C4-2B (cell line): ENCODE measurements around the gene LRRC36.

Source experiments
- ZFX ChIP-seq: fragments of 450-650 bp; IDR thresholded peaks from 2 replicates; pipeline ENCODE4 v1.6.1; 2017
- TF ChIP-seq, protein P1 (sequence below): fragments of 450-650 bp; conservative IDR thresholded peaks from 2 replicates; pipeline ENCODE4 v1.5.1; 2017; ENCODE audit warnings: mild to moderate bottlenecking

DNA sequence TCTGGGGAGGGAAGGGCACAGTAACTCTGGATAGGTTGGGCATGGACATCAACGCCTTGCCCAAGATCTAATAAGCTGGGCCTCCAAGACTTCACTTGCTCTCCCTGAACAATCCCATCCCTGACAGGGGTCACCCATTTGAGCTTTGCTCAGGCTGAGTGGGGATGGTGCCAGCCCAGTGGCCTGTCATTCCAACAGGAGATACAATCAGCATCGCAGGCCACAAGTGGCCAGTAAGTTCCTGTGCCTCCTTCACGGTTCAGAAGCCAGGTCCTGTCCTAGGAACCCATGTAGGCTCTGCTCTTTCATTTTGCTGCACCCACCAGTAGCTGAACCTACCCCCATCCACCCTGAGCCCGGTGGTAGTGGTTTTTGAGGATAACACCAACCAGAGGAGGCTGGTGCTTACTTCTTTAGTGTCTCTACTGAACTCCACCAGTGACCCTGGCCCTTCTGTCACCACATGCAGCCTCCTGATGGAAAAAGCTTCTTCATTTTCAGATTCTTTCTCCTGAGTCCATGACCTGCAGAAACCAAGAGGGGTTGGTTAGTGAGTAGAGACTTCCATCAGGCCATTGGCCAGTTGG lies 32.4 kb upstream of the LRRC36 start:
- TF ChIP-seq, protein P1, sequence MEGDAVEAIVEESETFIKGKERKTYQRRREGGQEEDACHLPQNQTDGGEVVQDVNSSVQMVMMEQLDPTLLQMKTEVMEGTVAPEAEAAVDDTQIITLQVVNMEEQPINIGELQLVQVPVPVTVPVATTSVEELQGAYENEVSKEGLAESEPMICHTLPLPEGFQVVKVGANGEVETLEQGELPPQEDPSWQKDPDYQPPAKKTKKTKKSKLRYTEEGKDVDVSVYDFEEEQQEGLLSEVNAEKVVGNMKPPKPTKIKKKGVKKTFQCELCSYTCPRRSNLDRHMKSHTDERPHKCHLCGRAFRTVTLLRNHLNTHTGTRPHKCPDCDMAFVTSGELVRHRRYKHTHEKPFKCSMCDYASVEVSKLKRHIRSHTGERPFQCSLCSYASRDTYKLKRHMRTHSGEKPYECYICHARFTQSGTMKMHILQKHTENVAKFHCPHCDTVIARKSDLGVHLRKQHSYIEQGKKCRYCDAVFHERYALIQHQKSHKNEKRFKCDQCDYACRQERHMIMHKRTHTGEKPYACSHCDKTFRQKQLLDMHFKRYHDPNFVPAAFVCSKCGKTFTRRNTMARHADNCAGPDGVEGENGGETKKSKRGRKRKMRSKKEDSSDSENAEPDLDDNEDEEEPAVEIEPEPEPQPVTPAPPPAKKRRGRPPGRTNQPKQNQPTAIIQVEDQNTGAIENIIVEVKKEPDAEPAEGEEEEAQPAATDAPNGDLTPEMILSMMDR: no peak
- no peak for TF ChIP-seq ZFX
